GM18909 (cell line): ENCODE measurements around the gene BABAM1.
A peak's percentile ranks its signal among the peaks of the same experiment; 100 is the strongest.

Experiments used
- ATAC-seq: cut with Tn5 transposase; IDR thresholded peaks from one replicate; pipeline ENCODE4 v1.9.1; 2021; ENCODE audit warnings: mild to moderate bottlenecking; ENCODE audit not compliant: unreplicated experiment, poor library complexity

BABAM1 gene

GRCh38 chr19:17266975-17267788 is at the start of gene BABAM1:
TSS of gene BABAM1 (plus strand) at chr19:17267443. CDS start at chr19:17268807, 1,364 bp downstream.
- peak; percentile 90 for ATAC-seq

GRCh38 chr19:17219286-17219685 is 48.0 kb upstream of the BABAM1 start:
- no peak for ATAC-seq

GRCh38 chr19:17220207-17220758 is 47.0 kb upstream of the BABAM1 start:
- ATAC-seq, result no peak

GRCh38 chr19:17225053-17225452 is 42.2 kb upstream of the BABAM1 start:
- no peak for ATAC-seq

GRCh38 chr19:17226002-17226933 is 41.0 kb upstream of the BABAM1 start, which contains the start of gene OCEL1:
TSS of gene OCEL1 (plus strand) at chr19:17226226. CDS start at chr19:17226248, 22 bp downstream.
- ATAC-seq, result peak; percentile 90

GRCh38 chr19:17227798-17228367 is 39.4 kb upstream of the BABAM1 start:
- no peak for ATAC-seq

GRCh38 chr19:17229890-17230289 is 37.4 kb upstream of the BABAM1 start:
- ATAC-seq, result no peak

GRCh38 chr19:17232258-17232657 is 35.0 kb upstream of the BABAM1 start:
- ATAC-seq, result no peak

GRCh38 chr19:17234911-17235299 is 32.3 kb upstream of the BABAM1 start:
- ATAC-seq, result peak; percentile 41

- ATAC-seq, result peak; percentile 61
Measured at GRCh38 chr19:17235300-17235970, 31.8 kb upstream of the BABAM1 start.

- no peak for ATAC-seq
Measured at GRCh38 chr19:17235971-17236777, 31.1 kb upstream of the BABAM1 start.

- ATAC-seq, result no peak
Measured at GRCh38 chr19:17236811-17237543, 30.3 kb upstream of the BABAM1 start.

- ATAC-seq, result no peak
Measured at GRCh38 chr19:17237747-17238706, 29.2 kb upstream of the BABAM1 start.

GRCh38 chr19:17240062-17240752 is 27.0 kb upstream of the BABAM1 start:
- ATAC-seq, result no peak

- no peak for ATAC-seq
Measured at GRCh38 chr19:17240826-17241399, 26.3 kb upstream of the BABAM1 start.

- ATAC-seq, result no peak
Measured at GRCh38 chr19:17242431-17243208, 24.6 kb upstream of the BABAM1 start.
